BJ (cell line): ENCODE data around the gene VTI1A. TPM values are rescaled to one million over a fixed set of nuclear protein-coding genes. Genes with fewer than 3 reads are reported as not detected.

Experiments
- CTCF ChIA-PET: fragments of 350-600 bp; formaldehyde crosslinking; extraction: SDS; loops from one replicate; lab custom pipeline; 2021; ENCODE audit warnings: antibody characterized with exemption, inconsistent platforms; lab: Yijun Ruan, JAX
- POLR2A ChIA-PET: fragments of 300-600 bp; sonication (Branson Sonifier 250); formaldehyde crosslinking; extraction: SDS; loops from one replicate; lab custom pipeline; 2021; ENCODE audit warnings: antibody characterized with exemption; lab: Charles Lee
- DNase-seq: peaks from one replicate; pipeline ENCODE4 v3.0.0-alpha.2; 2011; ENCODE audit warnings: low read depth
- H3K27me3 ChIP-seq: 2 replicates; pipeline ENCODE4 v1.6.0; 2011; ENCODE audit warnings: low read length; ENCODE audit not compliant: control insufficient read depth, insufficient read depth
- H3K36me3 ChIP-seq: 2 replicates; pipeline ENCODE4 v1.5.1; 2011; ENCODE audit warnings: low read length; ENCODE audit not compliant: control insufficient read depth, insufficient read depth
- H3K4me3 ChIP-seq: 2 replicates; pipeline ENCODE4 v1.5.1; 2011; ENCODE audit warnings: low read depth, mild to moderate bottlenecking, control low read depth, low read length
- polyA plus RNA-seq: library from polyadenylated mRNA; depleted of rRNA; stranded (reverse); fragments of >200 nt; gene quantifications from 2 replicates; pipeline ENCODE4 v1.2.3, GENCODE V29; 2011
- TF ChIP-seq, protein P1 (sequence below): IDR thresholded peaks from 2 replicates; pipeline ENCODE4 v1.5.1; 2011; ENCODE audit warnings: low read depth, mild to moderate bottlenecking, control low read depth, inconsistent platforms, low read length, moderate library complexity; ENCODE audit not compliant: insufficient read depth

VTI1A gene
- polyA plus RNA-seq, 1 experiment = 13.4 TPM

DNA sequence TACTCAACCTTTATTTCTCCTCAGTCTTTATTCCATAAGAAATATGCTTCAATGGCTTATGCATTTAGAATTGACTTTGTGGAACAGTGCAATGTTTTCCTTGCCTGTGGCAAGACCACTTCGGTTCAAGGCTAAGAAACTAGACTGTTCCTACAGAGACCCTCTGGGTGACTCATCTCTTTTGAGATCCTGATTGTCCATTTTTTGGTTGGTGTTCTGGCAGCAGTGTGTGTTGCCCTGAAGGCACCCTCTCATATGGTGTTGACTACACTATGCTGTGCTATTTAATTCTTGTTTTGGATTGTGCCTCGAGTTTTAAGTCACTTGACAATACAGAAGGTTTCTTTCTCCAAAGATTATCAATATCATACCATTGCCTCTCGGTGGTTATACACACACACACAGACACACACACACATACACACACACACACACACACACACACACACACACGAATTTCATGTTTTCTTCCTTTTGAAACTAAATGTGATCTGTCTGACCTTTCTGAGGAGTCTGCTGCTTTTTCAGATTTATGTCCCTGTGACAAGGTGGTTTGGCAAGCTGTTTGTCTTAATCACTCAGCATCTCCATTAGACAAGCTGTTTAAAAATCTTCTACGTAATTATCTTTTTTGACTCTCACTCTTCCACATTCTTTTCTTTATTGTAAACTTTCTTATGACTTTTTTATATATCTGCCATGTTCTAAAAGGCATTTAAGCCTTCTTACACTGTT, 187.2 kb downstream of the VTI1A start:
- H3K4me3 ChIP-seq = no peak overlapping the region
- TF ChIP-seq, protein P1, sequence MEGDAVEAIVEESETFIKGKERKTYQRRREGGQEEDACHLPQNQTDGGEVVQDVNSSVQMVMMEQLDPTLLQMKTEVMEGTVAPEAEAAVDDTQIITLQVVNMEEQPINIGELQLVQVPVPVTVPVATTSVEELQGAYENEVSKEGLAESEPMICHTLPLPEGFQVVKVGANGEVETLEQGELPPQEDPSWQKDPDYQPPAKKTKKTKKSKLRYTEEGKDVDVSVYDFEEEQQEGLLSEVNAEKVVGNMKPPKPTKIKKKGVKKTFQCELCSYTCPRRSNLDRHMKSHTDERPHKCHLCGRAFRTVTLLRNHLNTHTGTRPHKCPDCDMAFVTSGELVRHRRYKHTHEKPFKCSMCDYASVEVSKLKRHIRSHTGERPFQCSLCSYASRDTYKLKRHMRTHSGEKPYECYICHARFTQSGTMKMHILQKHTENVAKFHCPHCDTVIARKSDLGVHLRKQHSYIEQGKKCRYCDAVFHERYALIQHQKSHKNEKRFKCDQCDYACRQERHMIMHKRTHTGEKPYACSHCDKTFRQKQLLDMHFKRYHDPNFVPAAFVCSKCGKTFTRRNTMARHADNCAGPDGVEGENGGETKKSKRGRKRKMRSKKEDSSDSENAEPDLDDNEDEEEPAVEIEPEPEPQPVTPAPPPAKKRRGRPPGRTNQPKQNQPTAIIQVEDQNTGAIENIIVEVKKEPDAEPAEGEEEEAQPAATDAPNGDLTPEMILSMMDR = no peak
- no peaks in the 10 kb centered on the region for H3K36me3 ChIP-seq
- POLR2A ChIA-PET = interaction anchor here (0.7 kb wide), 1 partner anchor 68 kb away, joined by 3 read pairs; no protein-coding TSS in a partner anchor
- CTCF ChIA-PET = interaction anchor here (0.6 to 0.9 kb wide), 4 partner anchors 11 to 505 kb away, joined by 3 to 5 read pairs (median 4); no protein-coding TSS in a partner anchor
- no peak for DNase-seq
- no peaks in the 10 kb centered on the region for H3K27me3 ChIP-seq

DNA sequence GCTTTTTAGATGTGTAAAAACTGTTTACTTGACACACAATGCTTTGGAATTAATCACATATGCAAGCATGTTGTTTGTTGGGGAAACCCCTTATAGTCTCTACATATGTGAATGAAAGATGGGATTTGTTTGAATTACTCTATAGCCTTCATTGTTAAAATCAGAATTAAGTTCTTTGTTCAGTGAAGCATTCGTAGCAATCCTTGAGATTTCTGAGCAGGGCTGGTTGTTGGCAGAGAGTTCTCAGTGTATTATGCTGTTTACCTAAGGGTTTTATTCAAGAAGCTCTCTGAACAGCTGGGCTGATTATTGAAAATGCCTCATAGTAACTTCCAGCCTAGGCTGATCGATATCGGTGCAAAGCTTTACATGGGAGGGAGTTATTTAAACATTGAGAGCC, 190.9 kb downstream of the VTI1A start:
- CTCF ChIA-PET = interaction anchor here (0.6 kb wide), 1 partner anchor 181 kb away, joined by 4 read pairs; no protein-coding TSS in a partner anchor
- TF ChIP-seq, protein P1 = no peak
- no peaks in the 10 kb centered on the region for H3K36me3 ChIP-seq
- no peak overlapping the region for H3K4me3 ChIP-seq
- no peaks in the 10 kb centered on the region for H3K27me3 ChIP-seq
- POLR2A ChIA-PET = no interaction called here
- no peak for DNase-seq

DNA sequence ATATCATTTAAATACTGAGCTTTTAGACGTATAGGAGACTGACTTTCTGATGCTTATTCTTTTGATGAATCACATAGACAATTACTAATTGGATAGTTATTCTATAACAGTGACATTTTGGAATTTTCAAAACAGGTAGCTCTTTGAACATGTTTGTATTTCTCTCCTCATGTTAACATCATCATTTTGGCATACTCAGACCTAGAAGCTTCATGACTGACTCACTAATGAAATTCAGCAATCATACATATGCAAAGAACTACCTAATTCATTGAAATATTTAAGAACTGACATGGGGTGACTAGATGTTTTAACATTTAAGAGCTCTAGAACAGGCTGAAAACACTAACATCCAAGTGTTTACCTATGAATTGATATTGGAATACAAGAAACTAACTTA, 192.3 kb downstream of the VTI1A start:
- POLR2A ChIA-PET = no interaction called here
- CTCF ChIA-PET = interaction anchor here (0.9 kb wide), 1 partner anchor 8 kb away, joined by 3 read pairs; no protein-coding TSS in a partner anchor
- H3K36me3 ChIP-seq = no peaks in the 10 kb centered on the region
- DNase-seq = no peak
- TF ChIP-seq, protein P1 = no peak
- no peaks in the 10 kb centered on the region for H3K27me3 ChIP-seq
- H3K4me3 ChIP-seq = no peak overlapping the region

DNA sequence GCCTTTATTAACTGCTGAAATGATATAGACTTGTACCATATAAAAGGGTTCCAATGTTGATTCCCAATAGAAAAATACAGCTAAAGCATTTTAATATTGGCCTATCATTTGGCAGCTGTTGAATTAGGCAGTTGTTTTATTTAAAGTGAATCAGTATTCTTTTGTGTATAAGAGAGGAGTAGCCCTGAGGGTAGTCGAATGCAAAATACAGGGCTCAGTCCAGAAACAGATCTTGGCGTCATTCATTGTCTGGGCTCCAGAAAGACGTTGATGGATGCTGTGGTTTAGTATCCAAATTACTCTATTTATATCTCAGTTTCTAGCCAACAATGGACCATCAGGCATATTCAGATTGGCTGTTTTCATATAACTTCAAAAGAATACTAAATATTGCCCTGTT, 193.6 kb downstream of the VTI1A start:
- Histone ChIP-seq H3K27me3 (no peaks in the 10 kb centered on the region), H3K4me3 (no peak overlapping the region), H3K36me3 (no peaks in the 10 kb centered on the region)
- POLR2A ChIA-PET = no interaction called here
- TF ChIP-seq, protein P1 = no peak
- no peak for DNase-seq
- CTCF ChIA-PET = no interaction called here

DNA sequence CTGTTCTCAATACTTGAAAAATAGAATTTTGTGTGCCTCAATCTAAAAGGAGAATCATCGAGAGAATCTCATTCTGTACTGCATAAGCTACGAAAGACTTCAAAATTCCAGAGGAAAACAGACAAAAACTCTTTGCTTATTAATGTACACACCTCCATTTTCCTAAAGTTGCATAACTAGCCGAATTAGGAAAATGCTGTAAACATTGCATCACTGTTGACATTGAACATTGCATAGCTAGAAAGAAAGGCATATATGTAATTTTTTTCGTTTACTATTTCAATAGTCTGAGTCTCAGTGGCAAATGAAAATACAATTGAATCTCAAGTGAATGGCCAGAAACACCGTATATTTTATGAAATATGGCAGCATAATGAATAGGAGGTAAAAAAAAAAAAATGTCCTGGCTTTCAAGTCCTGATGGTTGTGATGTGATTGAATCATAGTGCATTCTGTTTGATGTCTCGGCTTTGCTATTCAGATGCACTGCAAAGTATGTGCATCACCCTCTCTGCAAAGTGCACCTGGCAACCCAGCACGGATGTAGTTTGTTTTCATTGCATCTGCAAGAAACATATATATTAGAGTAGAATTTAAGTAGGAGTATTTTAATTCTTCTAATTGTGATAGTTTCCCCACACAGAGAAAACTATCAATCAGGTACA, 196.7 kb downstream of the VTI1A start:
- ChIA-PET POLR2A (no interaction called here), CTCF (no interaction called here)
- no peak overlapping the region for H3K4me3 ChIP-seq
- DNase-seq = no peak
- TF ChIP-seq, protein P1 = no peak
- H3K27me3 ChIP-seq = no peaks in the 10 kb centered on the region
- H3K36me3 ChIP-seq = no peaks in the 10 kb centered on the region
